ES-I3 (cell line): ENCODE measurements around the gene SAP25.
"Not testable (repeated sequence)": the region's sequence is repeated elsewhere in the genome, so short reads cannot be mapped to it uniquely, and the experiment has no call there.

Source experiments
- H3K36me3 ChIP-seq: 2 replicates; pipeline ENCODE4 v1.6.1; 2013; ENCODE audit warnings: mild to moderate bottlenecking, low read length, control low read depth, moderate library complexity; ENCODE audit not compliant: insufficient read depth
- H3K4me1 ChIP-seq: 2 replicates; pipeline ENCODE4 v1.6.1; 2013; ENCODE audit warnings: mild to moderate bottlenecking, control low read depth, low read length; ENCODE audit not compliant: insufficient read depth
- H3K9ac ChIP-seq: 2 replicates; pipeline ENCODE4 v1.6.1; 2013; ENCODE audit warnings: low read depth, mild to moderate bottlenecking, low read length, moderate library complexity
- H3K9me3 ChIP-seq: 2 replicates; pipeline ENCODE4 v1.6.1; 2013; ENCODE audit warnings: mild to moderate bottlenecking, low read length, moderate library complexity; ENCODE audit not compliant: control insufficient read depth, insufficient read depth

SAP25 gene

GRCh38 chr7:100546926-100547800 is 26.5 kb downstream of the SAP25 start:
- no peaks in the 10 kb centered on the region for H3K9me3 ChIP-seq
- H3K9ac ChIP-seq: no peak overlapping the region
- no peaks in the 10 kb centered on the region; the same call in 1 of the 2 replicates for H3K36me3 ChIP-seq
- peaks cover 52% of the 10 kb centered on the region for H3K4me1 ChIP-seq

GRCh38 chr7:100546129-100546925 is 27.4 kb downstream of the SAP25 start:
- peaks cover 53% of the 10 kb centered on the region for H3K4me1 ChIP-seq
- no peaks in the 10 kb centered on the region for H3K9me3 ChIP-seq
- H3K36me3 ChIP-seq: no peaks in the 10 kb centered on the region
- H3K9ac ChIP-seq: no peak overlapping the region

- H3K9me3 ChIP-seq: no peaks in the 10 kb centered on the region
- H3K36me3 ChIP-seq: no peaks in the 10 kb centered on the region
- peaks cover 56% of the 10 kb centered on the region for H3K4me1 ChIP-seq
- 0 out of 2 replicates have a peak overlapping the region, but pooled peaks have one; percentile 10 for H3K9ac ChIP-seq
These were observed 28.2 kb downstream of the SAP25 start for GRCh38 chr7:100545360-100546128.

GRCh38 chr7:100544967-100545359 is 28.7 kb downstream of the SAP25 start:
- H3K9me3 ChIP-seq: no peaks in the 10 kb centered on the region
- H3K36me3 ChIP-seq: no peaks in the 10 kb centered on the region
- H3K4me1 ChIP-seq: peaks cover 60% of the 10 kb centered on the region
- no peak overlapping the region for H3K9ac ChIP-seq

- Histone ChIP-seq H3K9ac (no peak overlapping the region), H3K4me1 (peaks cover 63% of the 10 kb centered on the region), H3K9me3 (no peaks in the 10 kb centered on the region), H3K36me3 (no peaks in the 10 kb centered on the region)
These were observed 29.3 kb downstream of the SAP25 start for GRCh38 chr7:100544386-100544785.

- peaks cover 63% of the 10 kb centered on the region for H3K4me1 ChIP-seq
- H3K9me3 ChIP-seq: no peaks in the 10 kb centered on the region
- H3K9ac ChIP-seq: no peak overlapping the region
- H3K36me3 ChIP-seq: no peaks in the 10 kb centered on the region
These were observed 30.1 kb downstream of the SAP25 start for GRCh38 chr7:100543586-100543985.

GRCh38 chr7:100541309-100541708 is 32.4 kb downstream of the SAP25 start:
- H3K9me3 ChIP-seq, H3K36me3 ChIP-seq, H3K9ac ChIP-seq: not testable (repeated sequence)
- peaks cover 46% of the 10 kb centered on the region for H3K4me1 ChIP-seq

GRCh38 chr7:100540073-100540723 is 33.5 kb downstream of the SAP25 start:
- Histone ChIP-seq H3K9me3 (no peaks in the 10 kb centered on the region), H3K36me3 (no peaks in the 10 kb centered on the region), H3K9ac (peak overlapping the region; percentile 57), H3K4me1 (peaks cover 36% of the 10 kb centered on the region)

- no peaks in the 10 kb centered on the region for H3K9me3 ChIP-seq
- peaks cover 30% of the 10 kb centered on the region for H3K4me1 ChIP-seq
- H3K9ac ChIP-seq: peak overlapping the region; percentile 68
- H3K36me3 ChIP-seq: no peaks in the 10 kb centered on the region
These were observed 34.2 kb downstream of the SAP25 start for GRCh38 chr7:100539436-100540006.

- Histone ChIP-seq H3K36me3 (no peaks in the 10 kb centered on the region), H3K9ac (peak within 1 kb of the TSS; percentile 68), H3K4me1 (peaks cover 24% of the 10 kb centered on the region), H3K9me3 (no peaks in the 10 kb centered on the region)
These were observed 34.9 kb downstream of the SAP25 start, which contains the start of gene AGFG2 for GRCh38 chr7:100538654-100539435. TSS of gene AGFG2 (plus strand) at chr7:100539203. CDS start at chr7:100539347, 144 bp downstream.

- Histone ChIP-seq H3K36me3 (no peaks in the 10 kb centered on the region), H3K4me1 (peaks cover 19% of the 10 kb centered on the region), H3K9ac (peak overlapping the region; percentile 56; the same call in 1 of the 2 replicates), H3K9me3 (no peaks in the 10 kb centered on the region)
These were observed 35.4 kb downstream of the SAP25 start for GRCh38 chr7:100538348-100538653.

GRCh38 chr7:100536695-100537094 is 37.0 kb downstream of the SAP25 start:
- H3K9ac ChIP-seq, H3K36me3 ChIP-seq, H3K9me3 ChIP-seq: not testable (repeated sequence)
- peaks cover 10% of the 10 kb centered on the region for H3K4me1 ChIP-seq

- H3K4me1 ChIP-seq, H3K9ac ChIP-seq, H3K9me3 ChIP-seq, H3K36me3 ChIP-seq: not testable (repeated sequence)
These were observed 37.7 kb downstream of the SAP25 start for GRCh38 chr7:100535982-100536381.
